Colon (tissue), 2 donors: ENCODE results near the gene MDH1.

ENCODE experiments used
- FAIRE-seq: peaks from 2 replicates; lab custom pipeline; 2012; peaks lifted over from hg19 to GRCh38; lab: Jason Lieb, UNC
- donor health status: control.
- donor health status: control.

MDH1 gene

DNA sequence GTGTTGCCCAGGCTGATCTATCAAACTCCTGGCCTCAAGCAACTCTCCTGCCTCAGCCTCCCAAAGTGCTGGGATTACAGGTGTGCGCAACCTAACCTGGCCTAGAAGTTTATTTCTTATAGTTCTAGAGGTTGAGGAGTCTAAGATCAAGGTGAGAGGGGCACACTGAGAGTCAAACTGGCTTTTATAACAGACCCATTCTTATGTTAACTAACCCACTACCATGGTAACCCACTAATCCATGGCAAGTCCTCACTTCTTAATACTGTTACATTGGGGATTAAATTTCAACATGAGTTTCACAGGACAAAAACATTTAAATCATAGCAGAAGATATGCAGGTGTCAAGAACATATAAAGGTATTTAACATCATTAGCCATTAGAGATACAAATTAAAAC is 50.6 kb downstream of the MDH1 start:
- no peak for FAIRE-seq

DNA sequence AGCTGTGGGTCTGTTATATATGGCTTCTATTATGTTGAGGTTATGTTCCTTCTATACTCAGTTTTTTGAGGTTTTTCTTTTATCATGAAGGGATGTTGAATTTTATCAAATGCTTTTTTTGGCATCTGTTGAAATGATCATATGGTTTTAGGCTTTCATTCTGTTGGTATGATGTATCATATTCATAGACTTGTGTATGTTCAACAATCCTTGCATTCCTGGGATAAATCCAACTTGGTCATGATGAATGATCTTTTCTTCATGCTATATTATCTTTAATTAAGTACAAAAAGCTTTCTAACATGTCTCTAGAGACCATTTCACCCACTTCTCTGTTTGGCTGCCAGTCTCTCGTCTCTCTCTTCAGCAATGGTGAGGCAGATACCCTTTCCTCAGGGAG is 54.2 kb downstream of the MDH1 start:
- FAIRE-seq: no peak

DNA sequence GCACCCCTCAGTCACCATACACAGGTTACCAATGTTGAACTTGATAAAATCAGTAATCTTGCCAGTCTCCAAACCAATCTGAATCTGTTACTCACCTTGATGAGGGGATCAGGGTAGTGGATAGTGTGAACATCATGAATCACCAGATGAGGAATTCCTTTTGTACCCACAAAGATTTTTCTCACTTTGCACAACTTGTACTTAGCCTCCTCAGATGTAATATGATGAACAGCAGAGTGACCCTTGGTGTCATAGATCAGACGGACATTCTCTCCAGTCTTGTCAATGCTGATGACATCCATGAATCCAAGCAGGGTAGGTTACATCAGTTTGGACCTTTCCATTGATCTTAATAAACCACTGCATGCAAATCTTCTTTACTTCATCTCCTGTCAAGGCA is 54.7 kb downstream of the MDH1 start:
- FAIRE-seq: no peak

DNA sequence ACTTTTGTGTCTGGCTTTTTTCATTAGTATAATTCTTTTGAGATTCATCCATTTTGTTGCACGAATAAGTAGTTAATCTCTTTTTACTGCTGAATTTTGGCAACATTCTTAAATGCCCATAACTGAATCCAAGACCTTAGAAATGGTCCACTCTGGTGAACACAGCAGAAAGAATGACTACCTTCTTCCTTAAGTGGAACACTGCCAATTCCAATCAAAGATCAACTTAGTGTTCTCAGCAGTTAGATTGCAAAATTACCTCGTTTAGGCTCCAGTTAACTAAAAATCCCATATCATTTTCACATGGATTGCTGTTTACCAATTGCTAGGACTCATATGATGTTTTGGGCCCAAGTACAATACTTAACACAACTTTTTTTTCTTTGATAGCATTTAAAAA is 59.9 kb downstream of the MDH1 start:
- FAIRE-seq: no peak

DNA sequence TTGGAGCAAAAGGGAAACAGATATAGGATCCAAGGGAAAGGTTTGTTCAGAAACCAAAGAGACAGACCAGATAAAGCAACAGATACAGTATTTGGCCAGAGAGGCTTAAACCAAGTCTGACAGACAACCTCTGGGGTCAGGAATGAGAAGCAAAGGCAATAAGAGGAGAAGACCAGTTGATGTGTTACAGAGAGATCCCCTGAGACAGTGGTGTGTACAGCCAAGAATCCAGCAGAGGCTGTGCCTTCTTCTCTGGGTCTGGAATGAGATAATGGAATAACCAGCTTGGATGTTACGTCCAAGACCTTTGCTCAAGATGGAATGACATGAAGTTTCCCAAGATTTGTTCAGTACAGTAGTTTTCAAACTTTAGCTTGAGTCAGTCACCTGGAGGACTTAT is 61.1 kb downstream of the MDH1 start:
- FAIRE-seq: no peak

DNA sequence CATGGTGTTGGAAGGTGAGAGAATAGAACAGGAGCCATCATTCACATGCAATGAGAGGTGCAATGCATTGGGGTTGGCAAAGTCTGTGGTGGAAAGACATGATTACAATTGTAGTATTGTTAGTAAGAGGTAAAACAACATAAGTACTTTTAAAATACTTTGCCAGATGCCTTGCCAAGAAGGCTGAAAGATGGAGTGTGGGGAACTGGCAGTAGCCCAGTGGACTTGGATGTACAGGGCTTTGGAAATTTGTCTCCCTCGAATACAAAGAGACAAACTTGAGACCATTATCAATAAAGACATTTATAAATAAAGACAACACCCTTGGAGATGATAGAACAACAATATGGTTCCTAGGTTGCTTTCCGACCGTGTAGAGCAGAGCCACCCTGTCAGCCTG is 62.0 kb downstream of the MDH1 start:
- no peak for FAIRE-seq

DNA sequence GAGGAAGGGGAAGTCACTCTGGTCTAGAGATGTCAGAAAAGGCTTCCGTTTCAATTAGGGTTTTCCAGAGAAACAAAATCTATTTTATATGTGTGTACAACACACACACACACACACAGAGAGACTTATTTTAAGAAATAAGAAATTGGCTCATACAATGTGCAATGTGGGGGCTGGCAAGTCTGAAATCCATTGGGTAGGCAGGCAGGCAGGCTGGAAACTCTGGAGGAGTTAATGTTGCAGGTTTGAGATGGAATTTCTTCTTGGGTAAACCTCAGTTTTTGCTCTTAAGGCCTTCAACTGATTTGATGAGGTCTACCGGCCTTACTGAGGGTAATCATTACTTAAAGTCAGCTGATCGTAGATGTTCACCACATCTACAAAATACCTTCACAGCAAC is 62.6 kb downstream of the MDH1 start:
- no peak for FAIRE-seq

DNA sequence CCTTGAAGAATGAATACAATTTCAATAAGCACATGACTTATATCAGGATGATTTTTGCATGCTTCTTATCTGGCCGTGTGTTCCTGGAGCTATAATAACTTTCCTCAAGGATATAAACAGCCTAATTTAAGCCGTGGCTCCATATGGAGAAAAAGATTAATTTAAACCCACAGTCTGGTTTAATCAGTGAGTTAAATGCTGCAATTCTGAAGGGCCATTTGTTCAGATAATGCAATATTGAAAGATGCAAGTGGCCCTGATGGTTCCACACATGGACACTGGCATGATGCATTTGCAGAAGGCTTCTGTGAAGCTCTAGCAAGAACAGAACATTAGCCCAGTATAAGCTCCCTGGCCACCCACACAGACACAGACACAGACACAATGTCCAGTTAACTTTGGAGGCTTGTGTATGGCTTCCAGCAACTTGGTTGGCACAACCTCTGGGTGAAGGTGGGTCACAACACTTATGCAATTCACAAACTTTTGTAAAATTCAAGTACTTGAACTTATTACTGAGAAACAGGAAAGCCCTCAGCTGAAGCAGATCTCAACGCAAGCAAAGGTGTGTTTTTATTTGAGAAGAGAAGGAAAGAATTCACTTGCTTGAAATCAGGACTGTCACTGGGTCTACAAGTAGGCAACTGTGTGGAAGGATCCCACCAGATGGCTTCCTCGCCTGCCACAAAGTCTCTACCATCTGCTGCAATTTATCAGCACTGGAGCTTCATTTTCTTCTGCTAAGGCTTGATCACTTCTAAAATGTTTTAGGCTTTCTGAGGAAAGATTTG is 63.3 kb downstream of the MDH1 start:
- FAIRE-seq: no peak

DNA sequence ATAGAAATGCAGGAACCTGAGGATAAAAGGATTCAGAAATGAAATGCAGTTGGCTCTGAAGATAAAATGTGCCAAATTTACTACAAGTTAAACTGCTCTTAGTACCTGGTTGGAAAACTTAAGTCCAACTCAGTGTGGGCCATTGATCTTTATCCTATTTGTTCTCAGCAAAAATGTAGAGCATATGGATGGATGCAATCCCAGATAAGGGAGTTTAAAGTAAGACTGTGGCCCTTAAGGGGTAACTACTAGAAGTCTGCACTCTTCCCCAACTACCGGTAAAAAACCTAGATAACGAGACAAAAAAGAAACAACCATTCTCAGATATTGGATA is 63.9 kb downstream of the MDH1 start:
- no peak for FAIRE-seq

DNA sequence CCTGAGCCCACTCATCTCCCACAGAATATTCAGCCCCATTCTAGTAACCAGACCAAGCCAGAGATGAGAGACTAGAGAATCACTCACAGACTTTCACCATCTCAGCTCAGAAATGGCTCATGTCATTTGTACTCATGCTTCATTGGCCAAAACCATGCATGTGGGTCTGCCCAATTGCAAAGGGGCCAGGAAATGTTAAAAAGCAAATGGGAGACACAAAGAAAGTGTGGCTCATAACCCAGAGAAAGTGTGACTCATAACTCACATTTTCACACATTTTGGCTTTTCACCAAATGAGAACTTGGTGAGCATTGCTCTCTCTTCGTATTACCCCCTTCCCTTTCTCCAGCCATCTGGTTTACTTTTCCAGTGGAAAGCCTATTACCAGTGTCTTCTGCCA is 66.2 kb downstream of the MDH1 start:
- no peak for FAIRE-seq
